Vagina (tissue), 2 donors: ENCODE measurements around the gene IPO11.

Experiments used
- POLR2A ChIP-seq, 2 donors: fragments of 450-650 bp; IDR thresholded peaks; one replicate each; pipeline ENCODE4 v1.6.1; 2017; ENCODE audit warnings: antibody characterized with exemption in 2 of 2, mild to moderate bottlenecking in 2 of 2, moderate library complexity in 2 of 2
- TF ChIP-seq, protein P1 (sequence below), 3 experiments: fragments of 450-650 bp in 2 of 3; fragments of 200-600 bp in 1 of 3; sonication (generic) in 1 of 3; IDR thresholded peaks; one replicate each; pipeline ENCODE4 v1.5.1; 2017 to 2019; ENCODE audit warnings: antibody characterized with exemption in 3 of 3, mild to moderate bottlenecking in 2 of 3, moderate library complexity in 2 of 3

DNA sequence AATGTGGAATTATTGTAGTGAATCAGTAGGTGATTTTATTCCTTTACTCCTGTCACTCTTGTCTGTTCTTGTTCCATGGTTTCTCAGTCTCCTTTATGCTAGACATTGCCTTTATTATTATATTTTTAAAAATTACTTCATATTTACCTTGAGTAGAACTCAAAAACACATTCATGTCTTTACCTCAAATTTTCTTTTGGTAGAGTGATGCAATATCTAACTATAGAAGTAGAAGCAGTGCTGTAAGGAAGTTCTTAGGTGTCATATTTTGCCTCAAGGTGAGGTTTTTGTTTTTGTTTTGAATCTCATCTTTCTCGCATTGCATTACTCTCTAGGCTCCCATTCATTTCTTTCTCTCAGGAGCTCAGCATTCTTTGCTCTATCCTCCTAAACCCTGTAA, 12.2 kb downstream of the IPO11 start:
- TF ChIP-seq, protein P1, sequence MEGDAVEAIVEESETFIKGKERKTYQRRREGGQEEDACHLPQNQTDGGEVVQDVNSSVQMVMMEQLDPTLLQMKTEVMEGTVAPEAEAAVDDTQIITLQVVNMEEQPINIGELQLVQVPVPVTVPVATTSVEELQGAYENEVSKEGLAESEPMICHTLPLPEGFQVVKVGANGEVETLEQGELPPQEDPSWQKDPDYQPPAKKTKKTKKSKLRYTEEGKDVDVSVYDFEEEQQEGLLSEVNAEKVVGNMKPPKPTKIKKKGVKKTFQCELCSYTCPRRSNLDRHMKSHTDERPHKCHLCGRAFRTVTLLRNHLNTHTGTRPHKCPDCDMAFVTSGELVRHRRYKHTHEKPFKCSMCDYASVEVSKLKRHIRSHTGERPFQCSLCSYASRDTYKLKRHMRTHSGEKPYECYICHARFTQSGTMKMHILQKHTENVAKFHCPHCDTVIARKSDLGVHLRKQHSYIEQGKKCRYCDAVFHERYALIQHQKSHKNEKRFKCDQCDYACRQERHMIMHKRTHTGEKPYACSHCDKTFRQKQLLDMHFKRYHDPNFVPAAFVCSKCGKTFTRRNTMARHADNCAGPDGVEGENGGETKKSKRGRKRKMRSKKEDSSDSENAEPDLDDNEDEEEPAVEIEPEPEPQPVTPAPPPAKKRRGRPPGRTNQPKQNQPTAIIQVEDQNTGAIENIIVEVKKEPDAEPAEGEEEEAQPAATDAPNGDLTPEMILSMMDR (IDR thresholded peaks at IDR 0.05) = no peak
- no peak for TF ChIP-seq POLR2A (IDR thresholded peaks at IDR 0.05)
